ENCODE measurements around the gene AAMP.

DNA sequence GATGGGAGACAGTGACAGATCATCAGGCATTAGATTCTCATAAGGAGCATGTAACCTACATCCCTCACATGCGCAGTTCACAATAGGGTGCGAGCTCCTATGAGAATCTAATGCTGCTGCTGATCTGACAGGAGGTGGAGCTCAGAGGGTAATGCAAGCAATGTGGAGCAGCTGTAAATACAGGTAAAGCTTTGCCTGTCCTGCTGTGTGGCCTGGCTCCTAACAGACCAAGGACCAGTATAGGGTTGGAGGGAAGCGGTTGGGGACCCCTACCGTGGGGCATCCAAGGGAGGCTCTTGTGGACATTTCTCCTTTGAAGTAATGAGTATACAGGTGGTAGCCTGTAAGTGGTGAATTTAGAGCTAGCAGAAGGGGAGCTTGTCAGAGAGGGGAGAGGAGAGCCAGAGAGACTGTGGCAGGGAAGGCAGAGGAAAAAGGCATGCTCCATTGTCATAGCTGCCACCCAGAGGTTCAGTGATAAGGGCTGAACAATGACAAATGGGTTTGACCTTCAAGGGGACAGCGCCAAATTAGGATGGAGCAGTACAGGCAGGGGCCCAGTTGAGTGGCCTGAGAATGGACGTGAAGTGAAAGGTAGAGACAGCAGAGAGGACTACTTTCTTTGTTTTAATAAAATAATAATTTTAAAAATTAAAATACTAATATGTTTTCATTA is 37.6 kb upstream of the AAMP start:
- TF ChIP-seq POLR2AphosphoS5 (IDR thresholded peaks at IDR 0.05; ENCODE audit: insufficient read depth in 1 of 2, low read depth in 1 of 2) = no peak
- TF ChIP-seq, protein P1, sequence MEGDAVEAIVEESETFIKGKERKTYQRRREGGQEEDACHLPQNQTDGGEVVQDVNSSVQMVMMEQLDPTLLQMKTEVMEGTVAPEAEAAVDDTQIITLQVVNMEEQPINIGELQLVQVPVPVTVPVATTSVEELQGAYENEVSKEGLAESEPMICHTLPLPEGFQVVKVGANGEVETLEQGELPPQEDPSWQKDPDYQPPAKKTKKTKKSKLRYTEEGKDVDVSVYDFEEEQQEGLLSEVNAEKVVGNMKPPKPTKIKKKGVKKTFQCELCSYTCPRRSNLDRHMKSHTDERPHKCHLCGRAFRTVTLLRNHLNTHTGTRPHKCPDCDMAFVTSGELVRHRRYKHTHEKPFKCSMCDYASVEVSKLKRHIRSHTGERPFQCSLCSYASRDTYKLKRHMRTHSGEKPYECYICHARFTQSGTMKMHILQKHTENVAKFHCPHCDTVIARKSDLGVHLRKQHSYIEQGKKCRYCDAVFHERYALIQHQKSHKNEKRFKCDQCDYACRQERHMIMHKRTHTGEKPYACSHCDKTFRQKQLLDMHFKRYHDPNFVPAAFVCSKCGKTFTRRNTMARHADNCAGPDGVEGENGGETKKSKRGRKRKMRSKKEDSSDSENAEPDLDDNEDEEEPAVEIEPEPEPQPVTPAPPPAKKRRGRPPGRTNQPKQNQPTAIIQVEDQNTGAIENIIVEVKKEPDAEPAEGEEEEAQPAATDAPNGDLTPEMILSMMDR (IDR thresholded peaks at IDR 0.05) = no peak
